Measurements from ENCODE around the gene TPGS1. TPM values are rescaled to one million over a fixed set of nuclear protein-coding genes. Genes with fewer than 3 reads are reported as not detected.

The TPGS1 gene
- total RNA-seq, 3 donors from 2014 or later: 15.5 to 20.6 (median 16.0) TPM

- DNase-seq (no peak), ATAC-seq (no peak)
- H3K9me3 ChIP-seq: no peaks in the 10 kb centered on the region
- no peak for TF ChIP-seq CTCF (IDR thresholded peaks at IDR 0.05)
- peaks cover 5% of the 10 kb centered on the region for H3K4me1 ChIP-seq (ENCODE audit: low read depth)
- H3K36me3 ChIP-seq (ENCODE audit: low read depth): no peaks in the 10 kb centered on the region
- intact Hi-C loops (cut with DNase I, micrococcal nuclease): no loop called here
- no peak overlapping the region for H3K4me3 ChIP-seq
Observed at GRCh38 chr19:494171-495080, 12.9 kb upstream of the TPGS1 start.

GRCh38 chr19:495081-495401 is 12.3 kb upstream of the TPGS1 start:
- no peaks in the 10 kb centered on the region for H3K9me3 ChIP-seq
- no peaks in the 10 kb centered on the region for H3K36me3 ChIP-seq (ENCODE audit: low read depth)
- H3K4me1 ChIP-seq (ENCODE audit: low read depth): peaks cover 5% of the 10 kb centered on the region
- no peak for DNase-seq
- ATAC-seq: no peak
- intact Hi-C loops (cut with DNase I, micrococcal nuclease): no loop called here
- TF ChIP-seq CTCF (IDR thresholded peaks at IDR 0.05): no peak
- no peak overlapping the region for H3K4me3 ChIP-seq

GRCh38 chr19:495402-496111 is 11.7 kb upstream of the TPGS1 start:
- peak; percentile 50 for TF ChIP-seq CTCF (IDR thresholded peaks at IDR 0.05)
- intact Hi-C loops (cut with DNase I, micrococcal nuclease): no loop called here
- DNase-seq: peak in 1 of 3 donors; percentile 61
- no peaks in the 10 kb centered on the region for H3K36me3 ChIP-seq (ENCODE audit: low read depth)
- no peak overlapping the region for H3K4me3 ChIP-seq
- ATAC-seq: peak; percentile 69
- H3K4me1 ChIP-seq (ENCODE audit: low read depth): peaks cover 5% of the 10 kb centered on the region
- no peaks in the 10 kb centered on the region for H3K9me3 ChIP-seq

- peaks cover 5% of the 10 kb centered on the region for H3K4me1 ChIP-seq (ENCODE audit: low read depth)
- no peaks in the 10 kb centered on the region for H3K9me3 ChIP-seq
- intact Hi-C loops (cut with DNase I, micrococcal nuclease): no loop called here
- ATAC-seq: no peak
- TF ChIP-seq CTCF (IDR thresholded peaks at IDR 0.05): no peak
- DNase-seq: no peak
- no peak within 1 kb of the TSS for H3K4me3 ChIP-seq
- H3K36me3 ChIP-seq (ENCODE audit: low read depth): no peaks in the 10 kb centered on the region
Observed at GRCh38 chr19:496112-496665, 11.1 kb upstream of the TPGS1 start, which contains the start of gene MADCAM1. Gene MADCAM1 (plus strand): TSS chr19:496486. CDS start chr19:496500, 14 bp downstream.

- ATAC-seq (no peak), DNase-seq (no peak)
- Histone ChIP-seq H3K9me3 (no peaks in the 10 kb centered on the region), H3K4me3 (no peak overlapping the region), H3K36me3 (ENCODE audit: low read depth) (no peaks in the 10 kb centered on the region), H3K4me1 (ENCODE audit: low read depth) (peaks cover 5% of the 10 kb centered on the region)
- TF ChIP-seq CTCF (IDR thresholded peaks at IDR 0.05): no peak
- intact Hi-C loops (cut with DNase I, micrococcal nuclease): no loop called here
Observed at GRCh38 chr19:496986-497385, 10.3 kb upstream of the TPGS1 start.

All from mucosa of descending colon (tissue), 3 donors.